Endothelial cell of umbilical vein (primary cell): ENCODE measurements around the gene ZBTB39. TPM values are rescaled to one million over a fixed set of nuclear protein-coding genes. Genes with fewer than 3 reads are reported as not detected.

Source experiments
- BruUV-seq: library from RNA; stranded (reverse); fragments of 400-500 nt; replicated peaks from 2 replicates; lab custom pipeline; 2021; lab: Mats Ljungman, UMichigan
- CTCF ChIA-PET: fragments of 300-600, 350-600 bp; sonication (Branson Sonifier 250); formaldehyde crosslinking; loops from one replicate; lab custom pipeline; 2021; ENCODE audit warnings: antibody characterized with exemption, inconsistent platforms; lab: Charles Lee
- POLR2A ChIA-PET: fragments of 300-600, 350-600 bp; sonication (Branson Sonifier 250); formaldehyde crosslinking; loops from one replicate; lab custom pipeline; 2021; ENCODE audit warnings: antibody characterized with exemption, inconsistent platforms; lab: Charles Lee
- DNase-seq: peaks from one replicate; pipeline ENCODE4 v3.0.0-alpha.2; 2011; ENCODE audit warnings: low read depth, low spot score
- FAIRE-seq: peaks from 2 replicates; lab custom pipeline; 2011; peaks lifted over from hg19 to GRCh38; lab: Jason Lieb, UNC
- H2AFZ ChIP-seq: 2 replicates; pipeline ENCODE4 v1.6.0; 2012; ENCODE audit warnings: low read depth, low read length, control low read depth, inconsistent platforms
- H3K27ac ChIP-seq: 2 replicates; pipeline ENCODE4 v1.5.1; 2011; ENCODE audit warnings: low read depth, mild to moderate bottlenecking, control low read depth, low read length, moderate library complexity; ENCODE audit not compliant: insufficient read depth
- H3K27me3 ChIP-seq, 2 experiments: 2 replicates each; pipeline versions ENCODE4 v1.6.0 to v1.6.1; 2011; ENCODE audit warnings: low read length in 2 of 2, mixed read lengths in 1 of 2; ENCODE audit not compliant: control insufficient read depth in 2 of 2, insufficient read depth in 2 of 2
- H3K36me3 ChIP-seq, 2 experiments: 2 replicates in 1 of 2; 3 replicates in 1 of 2; pipeline ENCODE4 v1.5.1; 2011; ENCODE audit warnings: low read length in 2 of 2, mild to moderate bottlenecking in 1 of 2, moderate library complexity in 1 of 2; ENCODE audit not compliant: control insufficient read depth in 2 of 2, insufficient read depth in 2 of 2; ENCODE audit errors: extremely low read depth in 1 of 2
- H3K4me1 ChIP-seq: 3 replicates; pipeline ENCODE4 v1.5.1; 2011; ENCODE audit warnings: mild to moderate bottlenecking, low read length; ENCODE audit not compliant: control insufficient read depth, insufficient read depth; ENCODE audit errors: extremely low read depth
- H3K4me2 ChIP-seq: 2 replicates; pipeline ENCODE4 v1.6.1; 2011; ENCODE audit warnings: low read length, control low read depth, mixed read lengths; ENCODE audit not compliant: insufficient read depth
- H3K4me3 ChIP-seq, 3 experiments: fragments of 200-600 bp in 1 of 3; sonication (generic), shearing (Covaris generic) in 1 of 3; replicated peaks in 1 of 3; 2 replicates each; pipeline ENCODE4 v1.5.1; 2011 to 2016; ENCODE audit warnings: control low read depth in 3 of 3, low read length in 3 of 3, mild to moderate bottlenecking in 2 of 3, inconsistent platforms in 1 of 3, low read depth in 1 of 3, moderate library complexity in 1 of 3; ENCODE audit not compliant: insufficient read depth in 1 of 3
- H3K79me2 ChIP-seq: 2 replicates; pipeline ENCODE4 v1.6.0; 2012; ENCODE audit warnings: low read length, inconsistent platforms; ENCODE audit not compliant: control insufficient read depth, insufficient read depth
- H3K9ac ChIP-seq: replicated peaks from 2 replicates; pipeline ENCODE3; 2011; ENCODE audit warnings: low read length, control low read depth; ENCODE audit not compliant: insufficient read depth; ENCODE audit errors: extremely low read depth
- H3K9me1 ChIP-seq: replicated peaks from 3 replicates; pipeline ENCODE4 v1.6.0; 2011; ENCODE audit warnings: mild to moderate bottlenecking, low read length; ENCODE audit not compliant: control insufficient read depth, insufficient read depth; ENCODE audit errors: extremely low read depth
- H3K9me3 ChIP-seq: replicated peaks from 2 replicates; pipeline ENCODE4 v1.5.1; 2012; ENCODE audit warnings: low read length, inconsistent platforms; ENCODE audit not compliant: control insufficient read depth, insufficient read depth
- H4K20me1 ChIP-seq: replicated peaks from 2 replicates; pipeline ENCODE3; 2011; ENCODE audit warnings: mild to moderate bottlenecking, low read length; ENCODE audit not compliant: control insufficient read depth, insufficient read depth; ENCODE audit errors: extremely low read depth
- EZH2 ChIP-seq: IDR thresholded peaks from 2 replicates; pipeline ENCODE4 v1.6.1; 2012; ENCODE audit warnings: borderline replicate concordance, low read depth, mild to moderate bottlenecking, moderate library complexity, low read length, inconsistent platforms; ENCODE audit not compliant: severe bottlenecking
- FOS ChIP-seq: IDR thresholded peaks from 2 replicates; pipeline ENCODE4 v1.6.1; 2011; ENCODE audit warnings: mild to moderate bottlenecking, low read length, moderate library complexity, borderline replicate concordance; ENCODE audit not compliant: insufficient read depth
- GATA2 ChIP-seq: IDR thresholded peaks from 2 replicates; pipeline ENCODE4 v1.7.0; 2011; ENCODE audit warnings: low read depth, mild to moderate bottlenecking, moderate library complexity, mixed read lengths, low read length; ENCODE audit not compliant: insufficient read length, insufficient read depth
- JUN ChIP-seq: IDR thresholded peaks from 2 replicates; pipeline ENCODE4 v1.6.1; 2011; ENCODE audit warnings: borderline replicate concordance, low read depth; ENCODE audit not compliant: insufficient read length, insufficient read depth
- MAX ChIP-seq: IDR thresholded peaks from 2 replicates; pipeline ENCODE4 v1.6.1; 2011; ENCODE audit not compliant: insufficient read depth, insufficient read length
- MYC ChIP-seq: IDR thresholded peaks from one replicate; pipeline ENCODE4 v1.6.1; 2011; ENCODE audit warnings: mild to moderate bottlenecking, low read depth, low read length
- POLR2A ChIP-seq: IDR thresholded peaks from 2 replicates; pipeline ENCODE4 v1.6.1; 2012; ENCODE audit warnings: low read depth, mild to moderate bottlenecking, control low read depth, low read length
- POLR2AphosphoS5 ChIP-seq: IDR thresholded peaks from 2 replicates; pipeline ENCODE4 v1.6.1; 2012; ENCODE audit warnings: low read depth, mild to moderate bottlenecking, control low read depth, low read length, moderate library complexity; ENCODE audit not compliant: insufficient read depth
- dilution Hi-C: fragments of 300-500 bp; cut with MboI; formaldehyde crosslinking; loops from one replicate; pipeline ENCODE4 v1.15.0; 2019; ENCODE audit warnings: low sequenced_read_pairs; ENCODE audit not compliant: extremely low pct_ligation_motif_present
- intact Hi-C: fragments of 100-400 bp; cut with micrococcal nuclease; formaldehyde crosslinking; loops from one replicate; pipeline ENCODE4 v1.10.0; 2022
- polyA plus RNA-seq, 4 experiments: library from polyadenylated mRNA; depleted of rRNA in 3 of 4; stranded (reverse) in 3 of 4; unstranded in 1 of 4; fragments of >200 nt; gene quantifications; 2 replicates each; pipeline versions ENCODE4 v1.2.1 to v1.2.3, GENCODE V29; 2011 to 2012; ENCODE audit warnings: missing spikeins in 1 of 4
- total RNA-seq: library from RNA; stranded (reverse); gene quantifications from 2 replicates; pipeline ENCODE4 v1.2.3, GENCODE V29; 2021
- TF ChIP-seq, protein P1 (sequence below), 2 donors: IDR thresholded peaks; 1 replicate in 1 of 2; 2 replicates in 1 of 2; pipeline ENCODE4 v1.5.1; 2011; ENCODE audit warnings: low read length in 2 of 2, mild to moderate bottlenecking in 2 of 2, moderate library complexity in 2 of 2, control low read depth in 1 of 2, inconsistent platforms in 1 of 2, low read depth in 1 of 2; ENCODE audit not compliant: insufficient read depth in 1 of 2; ENCODE audit errors: extremely low read depth in 1 of 2

ZBTB39 gene
- total and polyA plus RNA-seq, 2 donors (not counting 3 experiments of a cell fraction or from before 2014, with no cell fraction given): 5.9 to 8.5 TPM

- Histone ChIP-seq H3K4me2 (no peak overlapping the region), H3K79me2 (no peaks in the 10 kb centered on the region), H3K9me3 (no peaks in the 10 kb centered on the region), H3K27me3 (peaks cover 0 to 2% of the 10 kb centered on the region in 2 experiments), H3K4me3 (no peak overlapping the region), H3K36me3 (no peaks in the 10 kb centered on the region), H2AFZ (no peak overlapping the region), H3K9me1 (no peaks in the 10 kb centered on the region), H3K4me1 (no peaks in the 10 kb centered on the region), H3K27ac (no peak overlapping the region), H4K20me1 (no peaks in the 10 kb centered on the region), H3K9ac (no peak overlapping the region)
- POLR2A ChIA-PET: no interaction called here
- DNase-seq: no peak
- intact Hi-C loops (no loop called here), dilution Hi-C loops (no loop called here)
- TF ChIP-seq FOS: no peak
- TF ChIP-seq EZH2: no peak
- no peak for TF ChIP-seq JUN
- no peak for TF ChIP-seq POLR2A
- TF ChIP-seq MYC: no peak
- TF ChIP-seq GATA2: no peak
- no peak for TF ChIP-seq POLR2AphosphoS5
- TF ChIP-seq MAX: no peak
- TF ChIP-seq, protein P1, sequence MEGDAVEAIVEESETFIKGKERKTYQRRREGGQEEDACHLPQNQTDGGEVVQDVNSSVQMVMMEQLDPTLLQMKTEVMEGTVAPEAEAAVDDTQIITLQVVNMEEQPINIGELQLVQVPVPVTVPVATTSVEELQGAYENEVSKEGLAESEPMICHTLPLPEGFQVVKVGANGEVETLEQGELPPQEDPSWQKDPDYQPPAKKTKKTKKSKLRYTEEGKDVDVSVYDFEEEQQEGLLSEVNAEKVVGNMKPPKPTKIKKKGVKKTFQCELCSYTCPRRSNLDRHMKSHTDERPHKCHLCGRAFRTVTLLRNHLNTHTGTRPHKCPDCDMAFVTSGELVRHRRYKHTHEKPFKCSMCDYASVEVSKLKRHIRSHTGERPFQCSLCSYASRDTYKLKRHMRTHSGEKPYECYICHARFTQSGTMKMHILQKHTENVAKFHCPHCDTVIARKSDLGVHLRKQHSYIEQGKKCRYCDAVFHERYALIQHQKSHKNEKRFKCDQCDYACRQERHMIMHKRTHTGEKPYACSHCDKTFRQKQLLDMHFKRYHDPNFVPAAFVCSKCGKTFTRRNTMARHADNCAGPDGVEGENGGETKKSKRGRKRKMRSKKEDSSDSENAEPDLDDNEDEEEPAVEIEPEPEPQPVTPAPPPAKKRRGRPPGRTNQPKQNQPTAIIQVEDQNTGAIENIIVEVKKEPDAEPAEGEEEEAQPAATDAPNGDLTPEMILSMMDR (IDR thresholded peaks at IDR 0.05; ENCODE audit: extremely low read depth in 1 of 2, insufficient read depth in 1 of 2, low read depth in 1 of 2, low read length in 2 of 2): no peak
- CTCF ChIA-PET: no interaction called here
- BruUV-seq: no TSS peak
- no peak for FAIRE-seq
These were observed 25.3 kb downstream of the ZBTB39 start for GRCh38 chr12:56980941-56981530.
